NCI-H2029 (cell line): ENCODE measurements around the gene MITD1.
"Not testable (repeated sequence)": the region's sequence is repeated elsewhere in the genome, so short reads cannot be mapped to it uniquely, and the experiment has no call there.

Source experiments
- DNase-seq: peaks from one replicate; lab custom pipeline; 2025; lab: John Stamatoyannopoulos, UW

Gene MITD1

GRCh38 chr2:99154643-99155536, 26.0 kb downstream of the MITD1 start, which contains the start of the genes LIPT1 and TSGA10:
TSS of gene LIPT1 (plus strand) at chr2:99154967. CDS start at chr2:99161958, 6,991 bp downstream.
TSS of gene TSGA10 (minus strand) at chr2:99154942. CDS start at chr2:99109439, 45,503 bp downstream.
- DNase-seq = peak; percentile 74

- no peak for DNase-seq
These were observed 26.8 kb downstream of the MITD1 start for GRCh38 chr2:99153921-99154604.

GRCh38 chr2:99152199-99152895, 28.5 kb downstream of the MITD1 start:
- no peak for DNase-seq

- no peak for DNase-seq
These were observed 30.2 kb downstream of the MITD1 start for GRCh38 chr2:99150706-99151105.

GRCh38 chr2:99141110-99142108, 39.4 kb downstream of the MITD1 start, which contains the start of gene C2orf15:
TSS of gene C2orf15 (plus strand) at chr2:99141707. CDS start at chr2:99150559, 8,852 bp downstream.
- DNase-seq = peak; percentile 97

- DNase-seq = no peak
These were observed 40.1 kb downstream of the MITD1 start for GRCh38 chr2:99140860-99141109.

GRCh38 chr2:99140056-99140859, 40.6 kb downstream of the MITD1 start:
- no peak for DNase-seq

GRCh38 chr2:99139003-99139402, 41.9 kb downstream of the MITD1 start:
- DNase-seq = no peak

- DNase-seq = not testable (repeated sequence)
These were observed 45.8 kb downstream of the MITD1 start for GRCh38 chr2:99135044-99135556.

- DNase-seq = no peak
These were observed 52.9 kb downstream of the MITD1 start for GRCh38 chr2:99127981-99128380.
